C4-2B (cell line): Measurements from ENCODE around the gene ECM1.

Experiments
- ZFX ChIP-seq: fragments of 450-650 bp; IDR thresholded peaks from 2 replicates; pipeline ENCODE4 v1.6.1; 2017
- TF ChIP-seq, protein P1 (sequence below): fragments of 450-650 bp; conservative IDR thresholded peaks from 2 replicates; pipeline ENCODE4 v1.5.1; 2017; ENCODE audit warnings: mild to moderate bottlenecking

DNA sequence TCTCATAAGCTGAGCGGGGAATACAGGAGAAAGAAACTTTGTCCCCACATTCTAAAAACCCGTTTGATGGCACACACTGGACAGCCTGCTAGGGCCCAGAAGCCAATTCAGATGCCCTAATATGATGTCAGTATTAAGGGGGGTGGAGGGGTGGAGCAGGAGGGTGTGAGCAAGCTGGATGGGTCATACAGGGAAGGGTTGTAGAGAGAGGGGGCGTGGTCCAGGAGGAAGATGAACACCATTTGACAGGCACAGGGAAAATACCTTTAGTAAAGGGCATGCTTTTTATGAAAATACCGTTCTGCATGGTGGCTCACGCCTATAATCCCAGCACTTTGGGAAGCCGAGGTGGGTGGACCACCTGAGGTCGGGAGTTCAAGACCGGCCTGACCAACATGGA is 14.7 kb upstream of the ECM1 start:
- TF ChIP-seq, protein P1, sequence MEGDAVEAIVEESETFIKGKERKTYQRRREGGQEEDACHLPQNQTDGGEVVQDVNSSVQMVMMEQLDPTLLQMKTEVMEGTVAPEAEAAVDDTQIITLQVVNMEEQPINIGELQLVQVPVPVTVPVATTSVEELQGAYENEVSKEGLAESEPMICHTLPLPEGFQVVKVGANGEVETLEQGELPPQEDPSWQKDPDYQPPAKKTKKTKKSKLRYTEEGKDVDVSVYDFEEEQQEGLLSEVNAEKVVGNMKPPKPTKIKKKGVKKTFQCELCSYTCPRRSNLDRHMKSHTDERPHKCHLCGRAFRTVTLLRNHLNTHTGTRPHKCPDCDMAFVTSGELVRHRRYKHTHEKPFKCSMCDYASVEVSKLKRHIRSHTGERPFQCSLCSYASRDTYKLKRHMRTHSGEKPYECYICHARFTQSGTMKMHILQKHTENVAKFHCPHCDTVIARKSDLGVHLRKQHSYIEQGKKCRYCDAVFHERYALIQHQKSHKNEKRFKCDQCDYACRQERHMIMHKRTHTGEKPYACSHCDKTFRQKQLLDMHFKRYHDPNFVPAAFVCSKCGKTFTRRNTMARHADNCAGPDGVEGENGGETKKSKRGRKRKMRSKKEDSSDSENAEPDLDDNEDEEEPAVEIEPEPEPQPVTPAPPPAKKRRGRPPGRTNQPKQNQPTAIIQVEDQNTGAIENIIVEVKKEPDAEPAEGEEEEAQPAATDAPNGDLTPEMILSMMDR, result no peak
- TF ChIP-seq ZFX, result no peak
